Measurements from ENCODE around the gene HIVEP3. TPM values are rescaled to one million over a fixed set of nuclear protein-coding genes. Genes with fewer than 3 reads are reported as not detected.
A peak's percentile ranks its signal among the peaks of the same experiment; 100 is the strongest.

The HIVEP3 gene
- total RNA-seq, 4 donors from 2014 or later, result 1.4 to 3.0 (median 2.3) TPM

DNA sequence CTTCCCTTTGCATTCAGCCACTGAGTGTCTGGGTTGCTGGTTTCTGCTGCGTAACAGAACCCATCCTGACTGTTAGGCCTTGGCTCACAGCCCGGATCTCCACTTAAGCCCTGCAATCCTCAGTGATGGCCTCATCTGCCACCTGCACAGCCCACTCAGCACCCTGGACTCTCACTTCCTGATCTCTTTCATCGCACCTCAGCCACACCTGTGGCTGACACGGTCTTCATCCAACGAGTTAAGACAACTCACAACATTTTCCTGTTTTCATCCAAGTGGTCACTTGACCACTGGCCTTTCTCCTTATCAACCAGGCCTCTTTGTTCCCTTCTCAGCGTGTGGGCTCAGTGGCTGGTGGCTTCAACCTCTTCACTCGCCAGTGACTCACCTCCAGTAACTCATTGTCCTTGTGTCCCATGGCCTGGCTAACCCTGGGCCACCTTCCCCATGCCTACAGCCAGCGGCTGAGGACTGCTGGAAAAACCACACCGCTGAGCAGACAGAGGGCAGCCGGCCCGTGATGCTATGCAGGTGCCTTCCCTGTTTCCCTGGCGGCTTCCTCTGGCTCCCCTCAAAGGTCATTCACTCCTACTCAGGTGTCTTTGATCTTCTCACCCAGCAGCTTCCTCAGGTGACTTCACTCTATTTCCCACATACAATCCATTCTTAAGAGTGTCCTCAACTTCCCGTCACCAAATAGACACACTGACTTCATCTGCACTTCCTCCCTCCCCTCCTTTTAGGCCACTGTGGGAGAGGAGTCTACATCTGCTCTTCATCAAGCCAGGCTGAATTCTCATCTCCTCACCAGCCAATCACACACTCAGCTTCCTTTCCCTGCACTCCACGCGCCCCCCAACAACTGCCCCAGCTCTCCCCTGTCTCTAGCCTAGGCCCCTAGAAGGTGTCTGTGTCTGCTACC is 414.3 kb downstream of the HIVEP3 start:
- Histone ChIP-seq H3K36me3 (no peaks in the 10 kb centered on the region), H3K27ac (replicated peaks in 1 of 4) (no peak overlapping the region), H3K9me3 (no peaks in the 10 kb centered on the region), H3K4me1 (peaks cover 22 to 32% (median 26%) of the 10 kb centered on the region in 4 donors), H3K4me3 (no peak overlapping the region), H3K27me3 (no peaks in the 10 kb centered on the region)
- DNase-seq (ENCODE audit: extremely low spot score), result no peak
- WGBS, result 82% methylated on average over 15 of the region's 15 CpGs
- TF ChIP-seq POLR2AphosphoS5 (IDR thresholded peaks at IDR 0.05) (no peak), EP300 (IDR thresholded peaks at IDR 0.05) (no peak), POLR2A (IDR thresholded peaks at IDR 0.05; ENCODE audit: low read depth) (no peak)
- TF ChIP-seq, protein P1, sequence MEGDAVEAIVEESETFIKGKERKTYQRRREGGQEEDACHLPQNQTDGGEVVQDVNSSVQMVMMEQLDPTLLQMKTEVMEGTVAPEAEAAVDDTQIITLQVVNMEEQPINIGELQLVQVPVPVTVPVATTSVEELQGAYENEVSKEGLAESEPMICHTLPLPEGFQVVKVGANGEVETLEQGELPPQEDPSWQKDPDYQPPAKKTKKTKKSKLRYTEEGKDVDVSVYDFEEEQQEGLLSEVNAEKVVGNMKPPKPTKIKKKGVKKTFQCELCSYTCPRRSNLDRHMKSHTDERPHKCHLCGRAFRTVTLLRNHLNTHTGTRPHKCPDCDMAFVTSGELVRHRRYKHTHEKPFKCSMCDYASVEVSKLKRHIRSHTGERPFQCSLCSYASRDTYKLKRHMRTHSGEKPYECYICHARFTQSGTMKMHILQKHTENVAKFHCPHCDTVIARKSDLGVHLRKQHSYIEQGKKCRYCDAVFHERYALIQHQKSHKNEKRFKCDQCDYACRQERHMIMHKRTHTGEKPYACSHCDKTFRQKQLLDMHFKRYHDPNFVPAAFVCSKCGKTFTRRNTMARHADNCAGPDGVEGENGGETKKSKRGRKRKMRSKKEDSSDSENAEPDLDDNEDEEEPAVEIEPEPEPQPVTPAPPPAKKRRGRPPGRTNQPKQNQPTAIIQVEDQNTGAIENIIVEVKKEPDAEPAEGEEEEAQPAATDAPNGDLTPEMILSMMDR (IDR thresholded peaks at IDR 0.05), result no peak
- intact Hi-C loops (cut with DNase I), result no loop called here

- no peak for DNase-seq (ENCODE audit: extremely low spot score)
- no peak overlapping the region for H3K27ac ChIP-seq (replicated peaks in 1 of 4)
- H3K4me1 ChIP-seq, result peaks cover 29 to 40% (median 33%) of the 10 kb centered on the region in 4 donors
- WGBS, result 84% methylated on average over 11 of the region's 11 CpGs
- TF ChIP-seq, protein P1 (IDR thresholded peaks at IDR 0.05), result no peak
- no peak for TF ChIP-seq POLR2A (IDR thresholded peaks at IDR 0.05; ENCODE audit: low read depth)
- intact Hi-C loops (cut with DNase I), result no loop called here
- no peaks in the 10 kb centered on the region for H3K27me3 ChIP-seq
- H3K4me3 ChIP-seq, result no peak overlapping the region
- no peaks in the 10 kb centered on the region for H3K36me3 ChIP-seq
- no peaks in the 10 kb centered on the region for H3K9me3 ChIP-seq
Measured at GRCh38 chr1:41503538-41504113, 415.1 kb downstream of the HIVEP3 start.

DNA sequence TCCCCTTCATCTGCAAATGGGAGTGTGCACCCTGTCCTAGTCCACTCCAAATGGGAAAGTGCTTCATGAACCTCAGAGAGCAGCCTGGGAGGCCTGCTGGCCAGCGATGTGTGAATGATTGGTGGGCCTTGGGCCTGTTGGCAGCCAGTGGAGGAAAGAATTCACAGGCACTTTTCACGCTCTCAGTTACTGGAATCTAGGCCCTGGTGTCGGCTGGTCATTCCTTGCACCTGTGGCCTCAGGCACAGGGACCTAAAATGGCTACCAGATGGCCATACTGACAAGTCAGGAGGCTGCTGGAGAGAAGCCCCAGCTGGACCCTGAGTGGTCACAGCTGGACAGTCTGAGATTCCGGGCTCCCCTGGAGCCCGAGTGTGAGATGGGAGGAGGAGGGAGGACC is 415.8 kb downstream of the HIVEP3 start:
- H3K27me3 ChIP-seq, result no peaks in the 10 kb centered on the region
- no peaks in the 10 kb centered on the region for H3K36me3 ChIP-seq
- DNase-seq (ENCODE audit: extremely low spot score), result no peak
- 88% methylated on average over 3 of the region's 5 CpGs for WGBS
- TF ChIP-seq POLR2AphosphoS5 (IDR thresholded peaks at IDR 0.05) (peak in 1 of 2 donors; percentile 38), EP300 (IDR thresholded peaks at IDR 0.05) (no peak)
- H3K27ac ChIP-seq (replicated peaks in 1 of 4), result peak overlapping the region in 2 of 4 donors; percentile 13 to 90
- H3K9me3 ChIP-seq, result no peaks in the 10 kb centered on the region
- no peak overlapping the region for H3K4me3 ChIP-seq
- intact Hi-C loops (cut with DNase I), result no loop called here
- H3K4me1 ChIP-seq, result peaks cover 36 to 47% (median 40%) of the 10 kb centered on the region in 4 donors

DNA sequence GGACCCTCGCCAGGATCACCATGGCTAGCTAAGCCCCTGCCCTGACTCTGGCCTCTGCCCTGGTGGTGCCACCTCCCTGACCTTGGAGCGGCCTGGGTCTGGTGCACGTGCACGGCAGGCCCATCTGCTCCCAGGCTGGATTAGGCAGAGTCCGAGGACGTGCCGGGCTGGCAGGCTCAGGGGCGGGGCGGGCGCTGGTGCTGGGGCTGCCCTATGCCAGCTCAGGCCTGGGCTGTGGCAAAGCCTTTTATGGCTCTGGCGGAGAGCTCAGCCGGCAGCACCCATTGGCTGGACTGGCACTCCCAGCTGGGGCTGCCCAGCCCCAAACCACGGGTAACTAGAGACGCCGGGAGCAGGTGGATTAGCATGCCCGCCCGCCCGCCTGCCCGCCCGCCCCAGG is 417.1 kb downstream of the HIVEP3 start:
- no peaks in the 10 kb centered on the region for H3K36me3 ChIP-seq
- intact Hi-C loops (cut with DNase I), result no loop called here
- H3K9me3 ChIP-seq, result no peaks in the 10 kb centered on the region
- TF ChIP-seq EP300 (IDR thresholded peaks at IDR 0.05), result no peak
- no peak for TF ChIP-seq POLR2A (IDR thresholded peaks at IDR 0.05; ENCODE audit: low read depth)
- TF ChIP-seq POLR2AphosphoS5 (IDR thresholded peaks at IDR 0.05), result no peak
- TF ChIP-seq, protein P1 (IDR thresholded peaks at IDR 0.05), result no peak
- no peak overlapping the region for H3K4me3 ChIP-seq
- 100% methylated on average over 12 of the region's 20 CpGs for WGBS
- H3K4me1 ChIP-seq, result peaks cover 48 to 59% (median 52%) of the 10 kb centered on the region in 4 donors
- no peaks in the 10 kb centered on the region for H3K27me3 ChIP-seq
- no peak for DNase-seq (ENCODE audit: extremely low spot score)
- H3K27ac ChIP-seq (replicated peaks in 1 of 4), result peak overlapping the region in 1 of 4 donors; percentile 90

DNA sequence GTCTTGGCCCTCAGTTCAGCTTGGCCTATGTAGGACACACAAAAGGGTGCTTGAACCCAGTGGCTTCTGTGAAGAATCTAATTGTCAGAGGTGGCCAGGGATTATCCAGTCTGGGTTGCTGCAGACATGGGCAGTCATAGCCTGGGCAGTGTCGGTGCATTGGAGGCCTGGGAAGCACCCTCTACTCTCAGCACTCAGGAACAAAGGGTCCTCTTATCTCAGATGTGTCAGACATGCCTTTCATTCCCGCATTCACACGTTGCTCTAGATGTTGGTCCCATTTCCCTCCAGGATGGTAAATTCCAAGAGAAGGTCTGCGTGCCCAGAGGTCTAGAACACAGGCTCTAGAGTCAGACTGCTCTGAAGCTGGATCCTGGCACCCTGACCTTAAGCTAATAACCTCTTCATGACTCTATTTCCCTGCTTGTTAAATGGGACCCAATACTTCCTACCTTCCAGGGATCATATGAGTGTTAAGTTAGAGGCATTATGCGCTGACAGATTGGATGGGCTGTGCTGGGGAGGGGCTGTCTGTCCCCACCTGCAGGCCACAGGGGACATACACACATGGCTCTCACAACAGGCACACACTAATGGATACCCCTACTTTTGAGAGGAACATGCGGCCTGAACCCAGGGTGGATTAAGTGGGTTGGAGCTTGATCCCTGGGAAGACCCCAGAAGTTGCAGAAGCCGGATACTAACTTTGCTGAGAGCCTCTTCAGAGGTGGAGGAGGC is 417.8 kb downstream of the HIVEP3 start:
- H3K9me3 ChIP-seq, result no peaks in the 10 kb centered on the region
- H3K27me3 ChIP-seq, result no peaks in the 10 kb centered on the region
- intact Hi-C loops (cut with DNase I), result no loop called here
- WGBS, result 67% methylated on average over 3 of the region's 7 CpGs
- H3K27ac ChIP-seq (replicated peaks in 1 of 4), result peak overlapping the region; percentile 90 to 93 (median 90)
- peaks cover 54 to 65% (median 58%) of the 10 kb centered on the region in 4 donors for H3K4me1 ChIP-seq
- H3K36me3 ChIP-seq, result no peaks in the 10 kb centered on the region
- DNase-seq (ENCODE audit: extremely low spot score), result no peak
- no peak overlapping the region for H3K4me3 ChIP-seq
- TF ChIP-seq, protein P1 (IDR thresholded peaks at IDR 0.05), result no peak
- TF ChIP-seq POLR2AphosphoS5 (IDR thresholded peaks at IDR 0.05) (no peak), EP300 (IDR thresholded peaks at IDR 0.05) (no peak), POLR2A (IDR thresholded peaks at IDR 0.05; ENCODE audit: low read depth) (no peak)
